Breast epithelium (tissue), 4 donors: ENCODE results near the gene SLC16A12. TPM values are rescaled to one million over a fixed set of nuclear protein-coding genes. Genes with fewer than 3 reads are reported as not detected.

Experiments
- DNase-seq, 2 donors: peaks; one replicate each; pipeline ENCODE4 v3.0.0-alpha.2; 2019; ENCODE audit warnings: low spot score in 2 of 2
- H3K27ac ChIP-seq, 2 donors: fragments of 200-600 bp; sonication (generic) in 1 of 2; one replicate each; pipeline ENCODE4 v1.5.1; 2016 to 2019; ENCODE audit warnings: mild to moderate bottlenecking in 1 of 2
- H3K27me3 ChIP-seq, 2 donors: fragments of 200-600 bp; sonication (generic) in 1 of 2; one replicate each; pipeline versions ENCODE4 v1.5.1 to v1.6.0; 2017 to 2019; ENCODE audit warnings: control low read depth in 1 of 2, mild to moderate bottlenecking in 1 of 2
- H3K36me3 ChIP-seq: fragments of 200-600 bp; one replicate; pipeline ENCODE4 v1.5.1; 2019
- H3K4me1 ChIP-seq, 2 donors: fragments of 200-600 bp; sonication (generic); one replicate each; pipeline ENCODE4 v1.5.1; 2016 to 2019; ENCODE audit warnings: control low read depth in 1 of 2
- H3K4me3 ChIP-seq, 3 donors: fragments of 200-600 bp; sonication (generic); 1 replicate in 2 of 3; 2 replicates in 1 of 3; pipeline ENCODE4 v1.5.1; 2016 to 2019; ENCODE audit warnings: mild to moderate bottlenecking in 3 of 3, moderate library complexity in 2 of 3
- H3K9me3 ChIP-seq, 2 donors: fragments of 200-600 bp; sonication (generic) in 1 of 2; one replicate each; pipeline ENCODE4 v1.5.1; 2016 to 2019; ENCODE audit warnings: control low read depth in 1 of 2
- POLR2A ChIP-seq: fragments of 450-650 bp; IDR thresholded peaks from one replicate; pipeline ENCODE4 v1.6.1; 2016; ENCODE audit warnings: antibody characterized with exemption, mild to moderate bottlenecking, moderate library complexity
- POLR2AphosphoS5 ChIP-seq, 3 donors: sonication (generic); formaldehyde crosslinking; IDR thresholded peaks; one replicate each; pipeline ENCODE4 v1.6.1; 2017; ENCODE audit warnings: antibody characterized with exemption in 3 of 3
- intact Hi-C: fragments of 100-400 bp; cut with DNase I; formaldehyde crosslinking; loops from one replicate; pipeline ENCODE4 v1.15.1; 2023; ENCODE audit warnings: low total_unique reads
- total RNA-seq, 3 donors: library from RNA; depleted of rRNA; stranded (reverse); fragments of >200 nt; gene quantifications; one replicate each; pipeline ENCODE4 v1.1.0, GENCODE V29; 2016
- TF ChIP-seq, protein P1 (sequence below), 3 donors: fragments of 450-650 bp; IDR thresholded peaks; one replicate each; pipeline ENCODE4 v1.5.1; 2016 to 2017; ENCODE audit warnings: antibody characterized with exemption in 3 of 3, mild to moderate bottlenecking in 3 of 3, moderate library complexity in 3 of 3

SLC16A12 gene
- total RNA-seq, 3 donors from 2014 or later: 2.6 to 4.8 (median 3.4) TPM

DNA sequence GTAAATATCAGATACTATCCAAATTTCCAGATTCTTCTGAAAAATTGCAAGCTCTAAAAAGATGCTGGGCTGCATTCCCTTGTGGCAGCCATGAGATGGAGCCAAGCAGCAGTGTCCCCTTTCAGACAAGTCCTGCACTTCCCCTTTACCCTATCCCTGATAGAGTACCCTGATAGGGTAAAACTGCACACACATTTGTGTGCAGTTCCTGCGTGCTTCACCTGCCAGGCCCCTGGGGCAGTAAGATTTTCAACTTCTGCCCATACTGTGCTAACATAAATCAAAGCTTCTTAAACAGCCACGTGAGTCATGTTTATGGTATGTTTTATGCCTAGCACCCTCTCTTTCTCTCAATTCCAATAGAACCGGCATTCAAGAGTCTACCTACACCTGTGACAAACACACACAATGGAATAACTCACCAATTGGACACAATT lies 68.8 kb downstream of the SLC16A12 start:
- no peak overlapping the region for H3K4me3 ChIP-seq
- no peaks in the 10 kb centered on the region for H3K9me3 ChIP-seq
- no peak for DNase-seq
- intact Hi-C loops: no loop called here
- no peaks in the 10 kb centered on the region for H3K27me3 ChIP-seq
- H3K27ac ChIP-seq: no peak overlapping the region
- TF ChIP-seq POLR2AphosphoS5 (IDR thresholded peaks at IDR 0.05): no peak
- TF ChIP-seq POLR2A: no peak
- TF ChIP-seq, protein P1, sequence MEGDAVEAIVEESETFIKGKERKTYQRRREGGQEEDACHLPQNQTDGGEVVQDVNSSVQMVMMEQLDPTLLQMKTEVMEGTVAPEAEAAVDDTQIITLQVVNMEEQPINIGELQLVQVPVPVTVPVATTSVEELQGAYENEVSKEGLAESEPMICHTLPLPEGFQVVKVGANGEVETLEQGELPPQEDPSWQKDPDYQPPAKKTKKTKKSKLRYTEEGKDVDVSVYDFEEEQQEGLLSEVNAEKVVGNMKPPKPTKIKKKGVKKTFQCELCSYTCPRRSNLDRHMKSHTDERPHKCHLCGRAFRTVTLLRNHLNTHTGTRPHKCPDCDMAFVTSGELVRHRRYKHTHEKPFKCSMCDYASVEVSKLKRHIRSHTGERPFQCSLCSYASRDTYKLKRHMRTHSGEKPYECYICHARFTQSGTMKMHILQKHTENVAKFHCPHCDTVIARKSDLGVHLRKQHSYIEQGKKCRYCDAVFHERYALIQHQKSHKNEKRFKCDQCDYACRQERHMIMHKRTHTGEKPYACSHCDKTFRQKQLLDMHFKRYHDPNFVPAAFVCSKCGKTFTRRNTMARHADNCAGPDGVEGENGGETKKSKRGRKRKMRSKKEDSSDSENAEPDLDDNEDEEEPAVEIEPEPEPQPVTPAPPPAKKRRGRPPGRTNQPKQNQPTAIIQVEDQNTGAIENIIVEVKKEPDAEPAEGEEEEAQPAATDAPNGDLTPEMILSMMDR (IDR thresholded peaks at IDR 0.05): peak in 2 of 3 donors; percentile 16 to 40
- H3K36me3 ChIP-seq: no peaks in the 10 kb centered on the region
- no peaks in the 10 kb centered on the region for H3K4me1 ChIP-seq

DNA sequence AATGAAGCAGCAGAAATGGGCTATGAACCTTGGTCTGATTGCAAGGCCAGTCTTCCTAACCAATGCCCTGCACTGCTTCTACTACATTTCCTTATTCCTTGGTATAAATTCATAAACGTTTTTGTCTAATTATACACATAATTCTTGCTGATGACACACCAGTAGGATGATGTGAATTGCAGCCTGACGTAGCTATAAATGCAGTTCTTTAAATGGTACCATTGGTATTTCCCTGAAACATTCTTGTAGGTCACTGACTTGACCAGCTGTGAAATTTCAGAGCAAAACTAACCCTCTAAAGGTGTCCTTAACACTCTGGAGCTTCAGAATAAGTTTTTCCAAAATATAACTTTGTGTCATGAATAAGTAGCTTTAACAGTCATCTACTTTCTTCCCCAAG lies 70.2 kb downstream of the SLC16A12 start:
- TF ChIP-seq, protein P1 (IDR thresholded peaks at IDR 0.05): no peak
- TF ChIP-seq POLR2AphosphoS5 (IDR thresholded peaks at IDR 0.05): no peak
- no peak for TF ChIP-seq POLR2A
- no peaks in the 10 kb centered on the region for H3K9me3 ChIP-seq
- no peak overlapping the region for H3K27ac ChIP-seq
- no peaks in the 10 kb centered on the region for H3K27me3 ChIP-seq
- DNase-seq: no peak
- no peak overlapping the region for H3K4me3 ChIP-seq
- H3K4me1 ChIP-seq: no peaks in the 10 kb centered on the region
- intact Hi-C loops: no loop called here
- H3K36me3 ChIP-seq: no peaks in the 10 kb centered on the region

DNA sequence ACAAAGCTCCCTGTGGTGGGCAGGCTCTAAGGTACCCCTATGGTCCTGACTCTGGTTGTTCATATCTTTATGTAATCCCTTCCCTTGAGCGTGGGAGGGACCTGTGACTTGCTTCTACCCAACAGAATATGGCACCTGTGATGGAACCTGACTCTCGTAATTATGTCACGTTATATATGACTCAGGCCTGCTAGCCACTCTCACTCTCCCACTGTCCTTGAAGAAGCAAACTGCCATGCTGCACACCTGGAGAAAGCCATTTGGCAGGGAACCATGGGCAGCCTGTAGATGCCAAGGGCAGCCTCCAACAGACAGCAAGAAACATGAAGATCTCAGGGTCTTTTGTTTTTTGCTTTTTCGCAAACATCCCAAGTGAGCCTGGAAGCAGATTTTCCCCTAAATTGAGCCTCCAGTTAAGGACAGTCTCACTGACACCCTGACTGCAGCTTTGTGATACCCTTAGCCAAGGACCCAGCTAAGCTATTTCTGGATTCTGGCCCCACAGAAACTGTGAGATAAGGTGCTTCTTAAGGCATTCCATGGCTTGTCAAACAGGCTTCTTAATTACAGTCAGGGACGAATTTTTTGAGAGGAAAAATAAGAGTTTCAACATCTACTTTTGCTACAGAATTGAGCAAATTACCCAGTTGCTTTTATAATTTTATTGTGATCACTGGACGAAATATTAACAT lies 71.4 kb downstream of the SLC16A12 start:
- no peaks in the 10 kb centered on the region for H3K9me3 ChIP-seq
- no peaks in the 10 kb centered on the region for H3K36me3 ChIP-seq
- H3K4me1 ChIP-seq: no peaks in the 10 kb centered on the region
- no peaks in the 10 kb centered on the region for H3K27me3 ChIP-seq
- TF ChIP-seq POLR2A (no peak), POLR2AphosphoS5 (IDR thresholded peaks at IDR 0.05) (no peak)
- TF ChIP-seq, protein P1 (IDR thresholded peaks at IDR 0.05): no peak
- no peak overlapping the region for H3K27ac ChIP-seq
- H3K4me3 ChIP-seq: no peak overlapping the region
- no peak for DNase-seq
- intact Hi-C loops: no loop called here

DNA sequence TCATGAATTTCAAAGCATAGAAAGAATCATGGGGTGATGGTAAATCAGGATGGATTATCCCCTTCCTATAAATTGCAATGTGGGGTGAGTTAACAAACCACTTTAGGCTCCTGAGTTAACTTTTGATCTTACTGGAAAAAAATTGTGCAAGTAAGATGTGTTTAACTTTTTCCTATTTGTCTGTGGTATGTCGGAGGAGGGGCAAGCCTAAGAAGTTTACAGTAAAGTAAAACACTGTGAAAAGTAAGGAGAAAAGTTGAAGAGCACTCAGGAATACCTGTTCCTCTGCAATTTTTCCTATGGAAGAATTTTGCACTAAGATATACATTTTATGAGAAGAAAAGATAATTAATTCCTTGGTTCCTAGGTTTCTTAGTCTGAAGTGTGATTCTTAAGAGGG lies 76.6 kb downstream of the SLC16A12 start:
- intact Hi-C loops: no loop called here
- Histone ChIP-seq H3K36me3 (no peaks in the 10 kb centered on the region), H3K4me1 (no peaks in the 10 kb centered on the region), H3K4me3 (no peak overlapping the region), H3K27ac (no peak overlapping the region), H3K27me3 (no peaks in the 10 kb centered on the region), H3K9me3 (no peaks in the 10 kb centered on the region)
- no peak for DNase-seq
- TF ChIP-seq POLR2A (no peak), POLR2AphosphoS5 (IDR thresholded peaks at IDR 0.05) (no peak)
- TF ChIP-seq, protein P1 (IDR thresholded peaks at IDR 0.05): no peak

DNA sequence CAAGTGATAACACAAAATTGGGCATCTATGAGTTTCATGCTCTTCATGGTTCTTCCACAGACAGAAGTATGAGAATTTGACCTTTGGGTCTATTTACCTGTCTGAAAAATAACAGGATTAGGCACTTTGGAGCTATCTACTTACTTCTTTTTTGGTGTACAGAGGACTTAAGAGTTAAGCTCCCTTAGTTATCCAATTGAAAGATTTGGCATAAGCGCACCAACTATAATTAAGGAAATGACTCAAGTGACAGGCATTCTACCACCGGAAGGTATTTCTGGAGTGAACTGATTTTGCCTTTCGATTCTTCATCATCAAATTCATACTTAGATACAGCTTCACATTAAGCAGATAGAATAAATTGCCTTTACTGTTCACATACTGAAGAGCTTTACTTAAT lies 77.1 kb downstream of the SLC16A12 start:
- TF ChIP-seq POLR2A (no peak), POLR2AphosphoS5 (IDR thresholded peaks at IDR 0.05) (no peak)
- TF ChIP-seq, protein P1 (IDR thresholded peaks at IDR 0.05): no peak
- intact Hi-C loops: no loop called here
- Histone ChIP-seq H3K36me3 (no peaks in the 10 kb centered on the region), H3K9me3 (no peaks in the 10 kb centered on the region), H3K27ac (no peak overlapping the region), H3K4me1 (no peaks in the 10 kb centered on the region), H3K27me3 (no peaks in the 10 kb centered on the region), H3K4me3 (no peak overlapping the region)
- DNase-seq: no peak
